ENCODE measurements around the gene TRMT11.

- no peak for TF ChIP-seq CTCF (optimal IDR thresholded peaks at IDR 0.05 in 1 of 3, IDR thresholded peaks at IDR 0.05 in 1 of 3, conservative IDR thresholded peaks at IDR 0.05 in 1 of 3; ENCODE audit: extremely low read depth in 1 of 3, insufficient read depth in 2 of 3, low read length in 3 of 3)
- no peak for TF ChIP-seq EZH2 (IDR thresholded peaks at IDR 0.05; ENCODE audit: low read length)
These were observed 42.6 kb upstream of the TRMT11 start for GRCh38 chr6:125943528-125944433.
